GM21390 (cell line): Measurements from ENCODE around the gene TACC2.

Experiments
- ATAC-seq: cut with Tn5 transposase; IDR thresholded peaks from one replicate; pipeline ENCODE4 v1.9.1; 2021; ENCODE audit not compliant: unreplicated experiment

TACC2 gene

DNA sequence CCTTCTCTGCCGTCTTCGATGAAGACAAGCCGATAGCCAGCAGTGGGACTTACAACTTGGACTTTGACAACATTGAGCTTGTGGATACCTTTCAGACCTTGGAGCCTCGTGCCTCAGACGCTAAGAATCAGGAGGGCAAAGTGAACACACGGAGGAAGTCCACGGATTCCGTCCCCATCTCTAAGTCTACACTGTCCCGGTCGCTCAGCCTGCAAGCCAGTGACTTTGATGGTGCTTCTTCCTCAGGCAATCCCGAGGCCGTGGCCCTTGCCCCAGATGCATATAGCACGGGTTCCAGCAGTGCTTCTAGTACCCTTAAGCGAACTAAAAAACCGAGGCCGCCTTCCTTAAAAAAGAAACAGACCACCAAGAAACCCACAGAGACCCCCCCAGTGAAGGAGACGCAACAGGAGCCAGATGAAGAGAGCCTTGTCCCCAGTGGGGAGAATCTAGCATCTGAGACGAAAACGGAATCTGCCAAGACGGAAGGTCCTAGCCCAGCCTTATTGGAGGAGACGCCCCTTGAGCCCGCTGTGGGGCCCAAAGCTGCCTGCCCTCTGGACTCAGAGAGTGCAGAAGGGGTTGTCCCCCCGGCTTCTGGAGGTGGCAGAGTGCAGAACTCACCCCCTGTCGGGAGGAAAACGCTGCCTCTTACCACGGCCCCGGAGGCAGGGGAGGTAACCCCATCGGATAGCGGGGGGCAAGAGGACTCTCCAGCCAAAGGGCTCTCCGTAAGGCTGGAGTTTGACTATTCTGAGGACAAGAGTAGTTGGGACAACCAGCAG lies 221.7 kb downstream of the TACC2 start:
- ATAC-seq, result no peak

DNA sequence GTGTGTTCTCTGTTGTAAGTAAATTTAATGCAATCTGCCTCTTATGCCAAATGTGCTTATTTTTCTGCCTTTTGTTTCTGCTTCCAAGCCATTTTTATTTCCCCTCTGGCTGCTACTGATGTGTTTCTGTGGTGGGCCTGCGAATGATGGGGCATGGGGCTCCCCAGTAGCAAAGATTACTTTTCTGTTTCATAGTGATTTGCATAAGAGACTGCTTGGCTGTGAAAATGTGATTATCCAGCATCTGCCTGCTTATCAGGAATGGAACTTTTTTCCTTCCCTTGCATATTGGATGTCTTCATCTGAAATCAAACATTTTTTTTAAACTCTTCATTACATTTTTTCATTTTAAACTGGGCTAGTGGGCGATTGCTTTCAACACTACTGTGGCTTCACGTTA lies 224.4 kb downstream of the TACC2 start:
- ATAC-seq, result no peak

DNA sequence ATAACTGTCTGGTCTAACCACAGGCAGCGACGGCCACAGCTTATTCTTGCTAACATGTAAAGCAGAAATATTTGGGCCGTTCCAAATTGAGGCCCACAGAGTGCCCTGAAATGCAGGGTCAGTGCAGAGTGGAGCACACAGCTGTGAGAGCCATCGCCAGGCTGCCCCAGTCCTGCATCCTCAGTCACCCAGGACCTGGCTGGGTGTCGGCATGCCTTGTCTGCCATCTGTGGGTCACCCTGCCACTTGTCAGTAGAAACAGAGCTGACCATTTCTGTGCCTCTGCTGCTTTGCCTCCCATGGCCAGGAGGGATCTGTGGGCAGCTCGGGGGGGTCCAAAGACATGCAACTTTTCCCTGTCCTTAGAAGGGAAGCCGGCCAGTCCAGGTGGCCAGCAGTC lies 224.8 kb downstream of the TACC2 start:
- no peak for ATAC-seq

DNA sequence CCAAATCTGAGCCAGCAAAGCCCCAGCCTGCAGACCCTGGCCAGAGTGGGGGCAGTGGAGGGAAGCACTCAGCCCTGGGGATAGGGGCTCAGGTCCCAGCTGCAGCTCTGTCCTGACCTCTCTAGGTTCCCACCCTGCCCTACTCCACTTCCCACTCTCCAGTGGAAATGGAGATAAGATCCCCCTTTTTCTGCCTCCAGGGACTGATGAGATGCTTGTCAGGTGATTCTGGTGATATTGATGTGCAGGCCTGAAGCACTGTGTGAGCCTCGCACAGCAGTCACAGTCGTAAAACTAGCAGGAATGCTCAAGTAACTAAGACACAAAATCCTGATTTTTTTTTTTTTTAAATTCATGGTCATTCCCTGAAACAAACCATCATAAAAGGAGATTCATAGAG lies 227.1 kb downstream of the TACC2 start:
- ATAC-seq, result no peak

DNA sequence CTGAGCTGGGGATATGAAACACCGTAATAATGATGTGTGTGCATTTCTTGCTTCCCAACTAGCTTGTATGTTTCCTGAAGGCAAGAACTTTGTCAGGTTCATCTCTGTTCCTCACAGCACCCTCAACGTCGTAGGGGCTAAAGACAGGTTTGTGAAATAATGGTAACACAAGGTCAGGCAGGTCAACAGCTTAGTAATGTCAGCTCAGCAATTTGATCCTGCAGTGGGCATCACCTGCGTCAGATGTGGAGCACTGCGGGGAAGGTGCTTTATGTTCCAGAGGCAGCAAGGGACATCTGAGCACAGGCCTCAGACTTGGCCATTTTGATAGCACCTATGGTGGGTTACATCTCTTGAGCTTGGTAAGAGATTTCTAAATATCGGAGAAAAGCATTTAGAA lies 230.4 kb downstream of the TACC2 start:
- no peak for ATAC-seq

DNA sequence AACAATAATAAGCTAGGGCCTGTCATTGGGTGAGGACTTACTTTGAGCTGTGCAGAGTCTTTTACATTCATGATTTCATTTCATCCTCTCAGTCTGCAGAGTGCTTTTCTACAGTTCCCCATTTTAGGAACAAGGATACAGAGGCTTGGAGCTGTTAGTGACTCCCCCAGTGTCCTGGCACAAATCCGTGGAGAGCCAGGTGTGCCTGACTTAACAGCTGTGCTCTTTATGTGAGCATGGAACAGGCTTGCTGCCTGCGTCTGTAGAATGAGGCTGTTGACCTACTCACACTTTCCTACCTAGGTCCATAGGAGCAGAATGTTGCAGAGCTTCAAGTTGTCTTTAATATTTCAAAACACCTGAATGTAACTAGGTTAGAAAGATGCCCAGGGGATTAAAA lies 231.8 kb downstream of the TACC2 start:
- ATAC-seq, result no peak

DNA sequence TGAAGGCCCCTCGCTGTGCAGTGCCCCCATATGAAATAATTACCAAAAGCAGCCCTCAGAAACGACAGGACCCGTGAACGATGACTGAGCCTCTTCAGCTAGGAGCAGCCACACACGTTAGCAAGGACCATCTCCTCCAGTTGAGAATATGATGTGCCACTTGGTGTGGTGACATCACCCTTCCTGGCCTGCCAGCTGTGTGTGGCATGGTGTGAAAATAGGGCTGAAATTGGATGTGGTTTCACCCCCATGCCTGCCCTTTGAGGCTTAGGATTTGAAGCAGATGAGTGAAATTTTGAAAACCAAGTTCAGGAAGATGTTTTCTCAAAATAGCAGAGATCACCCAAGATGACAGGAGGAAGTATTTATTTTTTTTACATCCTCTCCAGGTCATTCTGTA lies 233.0 kb downstream of the TACC2 start:
- no peak for ATAC-seq

DNA sequence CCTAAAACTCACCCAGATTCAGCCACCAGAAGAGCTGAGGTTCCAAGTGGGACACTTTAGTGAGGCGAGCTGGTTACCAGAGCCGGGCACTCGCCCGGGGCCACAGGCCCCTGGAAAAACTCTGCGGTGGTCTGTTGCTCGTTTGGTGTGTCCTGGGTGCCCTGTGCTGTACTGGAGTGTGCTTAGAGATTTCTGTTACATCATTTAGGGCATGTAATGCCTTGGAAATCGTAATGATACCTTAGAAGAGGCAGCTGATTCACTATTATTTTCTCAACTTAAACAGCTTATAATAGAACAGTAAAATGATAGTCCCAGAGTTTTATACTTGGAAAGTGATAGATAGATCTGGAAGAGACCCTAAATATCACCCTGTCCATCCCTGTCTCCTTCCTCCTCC lies 233.7 kb downstream of the TACC2 start:
- no peak for ATAC-seq

DNA sequence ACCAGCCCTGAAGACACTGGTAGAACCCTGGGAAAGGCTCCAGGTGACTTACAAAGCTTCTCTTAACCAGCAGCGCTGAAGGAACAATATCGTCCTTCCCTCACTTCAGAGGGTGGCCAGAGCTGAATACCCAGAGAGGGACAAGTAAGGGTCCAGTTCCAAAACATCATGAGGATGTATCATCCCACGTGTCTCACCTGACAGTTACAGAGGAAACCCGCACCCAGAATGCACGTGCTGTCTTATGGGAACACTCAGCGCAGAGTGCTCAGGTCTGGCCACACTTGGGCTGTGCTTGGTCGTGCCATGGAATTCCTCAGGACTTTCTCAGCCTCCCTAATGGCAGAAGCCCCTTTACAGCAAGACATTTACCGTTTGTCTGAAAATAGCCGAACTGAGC lies 235.2 kb downstream of the TACC2 start:
- no peak for ATAC-seq

DNA sequence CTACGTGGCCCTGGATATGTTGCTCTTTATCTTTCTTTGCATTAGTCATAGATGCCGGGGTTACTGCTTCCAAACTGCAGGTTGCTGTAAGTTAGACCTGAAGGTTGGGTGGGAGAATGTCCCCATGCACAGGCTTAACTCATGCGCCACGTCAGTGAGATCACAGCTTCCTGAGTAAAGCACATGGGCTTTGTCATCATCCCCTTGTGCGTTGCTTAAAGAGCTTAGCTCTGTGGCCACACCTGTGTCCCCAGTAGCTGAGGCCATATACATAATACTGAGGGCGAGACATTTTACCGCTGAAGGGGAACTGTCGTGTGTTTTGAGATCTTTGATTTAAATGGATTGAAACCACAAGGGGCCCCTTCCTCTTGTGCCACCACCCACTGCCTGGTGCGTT lies 236.4 kb downstream of the TACC2 start:
- no peak for ATAC-seq

DNA sequence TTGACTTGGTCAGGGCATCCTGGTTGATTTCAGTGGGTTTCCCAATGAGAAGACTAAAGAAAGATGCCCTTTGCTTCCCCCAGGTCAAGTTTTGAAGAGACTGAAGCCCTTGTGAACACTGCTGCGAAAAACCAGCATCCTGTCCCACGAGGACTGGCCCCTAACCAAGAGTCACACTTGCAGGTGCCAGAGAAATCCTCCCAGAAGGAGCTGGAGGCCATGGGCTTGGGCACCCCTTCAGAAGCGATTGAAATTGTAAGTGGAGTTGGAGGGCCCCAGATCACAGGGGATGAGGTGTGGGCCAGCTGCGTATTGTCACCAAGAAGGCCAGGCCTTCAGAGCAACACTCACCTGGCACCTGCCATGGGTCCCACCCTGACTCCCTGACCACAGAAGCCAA lies 238.8 kb downstream of the TACC2 start:
- ATAC-seq, result no peak

DNA sequence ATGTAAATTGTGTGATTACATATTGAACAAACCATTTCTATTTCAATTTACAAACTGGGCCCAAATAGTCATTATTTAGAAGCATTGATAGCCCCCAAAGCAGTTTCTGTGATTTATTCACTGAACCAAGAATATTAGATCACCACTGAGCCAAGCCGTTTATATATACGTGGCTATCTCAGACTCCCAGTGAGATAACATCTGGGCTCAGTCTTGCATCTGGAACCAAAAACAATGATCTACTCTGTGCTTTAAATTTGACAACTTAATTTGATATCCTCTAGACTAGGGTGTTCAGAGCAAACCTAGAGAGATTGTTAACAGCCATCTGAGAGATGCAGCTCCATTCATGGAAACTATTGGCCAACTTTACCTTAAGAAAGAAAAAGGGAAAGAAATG lies 240.7 kb downstream of the TACC2 start:
- ATAC-seq, result no peak

DNA sequence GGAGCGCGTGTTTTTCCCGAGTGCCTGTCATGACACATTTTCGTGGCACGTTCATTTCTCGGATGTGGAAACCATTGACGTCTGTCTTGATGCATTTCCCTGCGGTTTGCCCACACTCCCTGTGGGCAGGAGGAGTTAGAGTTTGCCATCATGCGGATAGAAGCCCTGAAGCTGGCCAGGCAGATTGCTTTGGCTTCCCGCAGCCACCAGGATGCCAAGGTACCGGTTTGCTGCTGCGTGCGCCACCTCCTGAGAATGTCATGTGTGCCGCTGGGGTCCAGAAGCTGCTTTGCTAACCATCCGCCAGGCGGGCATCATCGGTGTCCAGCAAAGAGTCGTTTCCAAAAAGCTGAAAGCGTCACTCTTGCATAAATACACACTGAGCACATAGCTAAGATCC lies 241.3 kb downstream of the TACC2 start:
- no peak for ATAC-seq

DNA sequence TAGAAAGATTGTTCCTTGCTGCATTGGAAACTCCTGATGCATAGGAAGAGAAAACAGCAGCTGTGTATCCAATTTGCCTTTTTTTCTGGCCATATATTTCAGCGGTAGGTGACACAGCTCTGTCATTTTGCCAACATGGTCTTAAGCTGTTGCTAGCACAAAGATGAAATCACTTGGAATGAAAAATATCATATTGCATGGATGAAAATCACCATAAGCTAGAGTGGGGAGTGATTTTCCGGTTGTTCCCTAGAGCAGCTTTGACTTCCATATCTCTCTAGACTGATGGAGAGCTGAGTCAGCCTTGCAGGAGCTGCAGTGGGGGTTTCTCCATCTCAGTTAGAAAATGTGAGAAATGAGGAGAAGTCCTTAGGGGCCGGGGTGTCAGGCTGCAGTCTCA lies 243.8 kb downstream of the TACC2 start:
- no peak for ATAC-seq

DNA sequence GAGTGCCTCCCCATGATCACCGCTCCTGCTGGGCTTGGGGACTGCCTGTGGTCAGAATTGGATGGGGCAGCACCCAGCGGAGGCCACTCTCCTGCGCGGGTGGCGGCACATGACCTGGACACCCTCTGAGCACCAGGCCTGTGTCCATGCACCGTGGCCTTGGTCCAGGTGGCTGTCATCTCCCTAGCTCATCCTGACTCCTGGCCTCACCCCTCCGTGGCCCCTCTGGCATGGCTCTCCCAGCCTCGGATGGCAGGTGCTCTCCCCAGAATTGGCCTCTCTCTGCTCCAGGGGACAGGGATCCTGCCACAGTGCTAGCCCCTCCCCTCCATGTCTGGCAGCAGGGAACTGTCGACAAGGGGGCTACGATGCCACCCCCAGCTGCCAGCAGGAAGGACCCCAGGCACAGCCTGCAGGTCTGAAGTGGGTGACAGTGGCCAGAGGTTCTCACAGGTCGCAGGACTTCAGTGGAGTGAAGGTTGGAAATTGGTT lies 244.9 kb downstream of the TACC2 start:
- no peak for ATAC-seq

DNA sequence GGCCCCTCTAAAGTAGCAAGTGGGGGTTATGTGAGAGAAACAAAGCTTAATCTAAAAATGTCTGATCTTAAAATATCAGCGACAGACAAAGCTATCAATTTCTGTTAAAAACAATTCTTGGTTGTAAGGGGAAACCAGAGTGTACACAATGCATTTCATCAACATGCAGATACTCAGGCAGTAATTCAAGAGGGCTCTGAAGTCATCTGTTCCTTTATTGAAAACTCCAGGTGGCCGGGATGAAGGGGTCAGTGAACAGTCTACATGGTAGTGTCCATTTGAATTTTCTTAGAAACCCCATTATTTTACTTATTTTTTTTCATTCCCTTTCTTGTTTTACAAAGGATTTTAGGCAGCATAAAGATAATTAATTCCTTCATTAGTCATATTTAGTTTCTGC lies 245.5 kb downstream of the TACC2 start:
- ATAC-seq, result no peak

DNA sequence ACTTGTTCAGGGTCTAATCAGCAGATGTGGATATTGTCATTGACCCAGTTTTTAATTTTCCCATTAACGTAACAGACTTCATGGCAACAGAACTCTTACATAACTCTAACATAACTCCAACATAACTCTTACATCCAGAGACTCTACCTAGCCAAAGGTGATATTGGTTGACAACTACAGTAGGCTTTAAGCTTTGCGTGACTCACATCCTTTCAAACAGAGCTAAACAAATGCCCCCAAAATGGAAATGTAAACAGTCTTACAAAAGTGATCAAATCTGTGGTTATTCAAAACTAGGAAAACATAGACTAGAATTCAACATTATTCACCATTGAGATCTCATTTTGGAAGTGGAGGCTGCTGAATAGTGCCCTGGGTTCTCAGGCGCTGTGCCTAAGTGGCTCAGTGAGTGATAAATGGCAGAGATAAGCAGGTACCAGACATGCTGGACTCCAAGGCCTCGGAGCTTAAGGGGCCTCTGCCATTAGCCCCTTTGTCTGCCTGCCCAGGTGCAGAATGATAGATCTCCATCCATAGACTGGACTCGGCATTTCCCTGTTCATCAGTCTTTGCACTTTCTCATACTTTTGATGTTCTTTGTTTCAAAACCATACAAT lies 247.8 kb downstream of the TACC2 start:
- no peak for ATAC-seq

DNA sequence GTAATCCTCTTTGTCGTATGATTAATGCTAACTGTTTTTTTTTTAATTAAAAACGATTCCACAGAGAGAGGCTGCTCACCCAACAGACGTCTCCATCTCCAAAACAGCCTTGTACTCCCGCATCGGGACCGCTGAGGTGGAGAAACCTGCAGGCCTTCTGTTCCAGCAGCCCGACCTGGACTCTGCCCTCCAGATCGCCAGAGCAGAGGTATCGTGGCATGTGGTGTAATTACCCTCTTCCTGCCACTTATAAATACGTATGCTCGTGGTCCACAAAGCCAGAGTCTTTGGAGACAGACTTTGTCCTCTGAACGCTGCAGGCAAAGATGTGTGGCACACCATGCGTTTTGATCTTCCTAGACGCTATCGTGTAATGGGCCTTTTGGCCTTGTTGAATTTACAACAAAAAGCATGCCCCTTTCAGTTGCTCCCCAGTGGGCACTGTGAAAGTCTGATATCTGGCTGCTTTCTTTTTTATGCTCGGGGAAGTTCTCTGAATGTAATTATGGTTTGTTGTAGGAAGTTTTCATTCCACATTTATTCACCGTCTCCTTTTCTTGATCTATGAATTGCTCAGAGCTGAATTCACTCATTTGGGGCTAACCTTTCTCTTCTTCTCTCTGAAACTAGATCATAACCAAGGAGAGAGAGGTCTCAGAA lies 248.5 kb downstream of the TACC2 start:
- no peak for ATAC-seq

DNA sequence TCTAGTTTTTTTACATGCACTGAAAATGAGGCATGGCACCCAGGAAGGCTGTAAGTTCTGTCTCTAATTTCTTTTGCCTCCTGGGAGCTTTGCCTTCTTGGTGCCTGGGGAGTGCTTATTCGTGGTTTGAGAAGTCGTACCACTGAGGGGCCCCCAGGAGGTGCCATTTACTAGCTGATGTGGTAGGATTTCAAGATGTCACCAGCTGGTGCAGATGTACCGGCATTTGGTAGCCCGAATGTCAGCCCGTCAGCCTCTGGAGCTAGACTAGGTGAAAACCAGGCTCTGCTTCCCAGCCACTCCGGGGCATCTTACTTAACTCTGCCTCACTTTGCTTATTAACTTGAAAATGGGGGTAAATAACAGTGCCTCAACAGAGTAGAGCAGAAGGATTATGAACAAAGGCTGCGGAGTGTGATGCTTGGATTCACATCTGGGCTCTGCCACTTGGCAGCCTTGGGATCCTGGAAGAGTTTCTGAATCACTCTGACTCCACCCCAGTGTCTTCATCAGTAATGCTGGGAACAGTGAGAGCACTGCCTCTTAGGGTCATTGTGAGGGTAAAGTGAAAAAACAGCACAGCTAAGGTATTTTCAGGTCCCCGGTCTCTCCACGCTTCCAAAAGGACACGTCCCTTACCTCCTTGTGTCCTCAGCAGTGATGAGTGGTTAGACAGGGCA lies 250.8 kb downstream of the TACC2 start:
- ATAC-seq, result no peak

DNA sequence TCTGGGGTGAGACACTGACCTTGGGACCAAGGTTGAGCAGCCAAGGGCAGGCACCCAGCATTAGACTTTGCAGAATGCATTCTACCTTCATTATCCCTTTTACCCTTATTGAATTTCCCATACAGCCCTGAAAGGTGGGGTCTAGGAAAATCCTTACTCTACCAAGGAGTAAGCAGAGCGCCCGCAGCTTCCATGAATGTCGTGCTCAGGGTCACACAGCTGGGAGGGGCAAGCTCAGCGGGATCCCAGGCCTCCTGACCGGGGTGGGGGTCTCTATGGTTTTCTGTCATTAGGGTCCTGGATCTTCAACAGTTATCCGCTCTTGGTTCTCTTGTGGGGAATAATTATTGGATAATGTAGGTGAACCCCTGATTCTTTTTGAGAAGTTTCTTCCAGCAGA lies 251.4 kb downstream of the TACC2 start:
- no peak for ATAC-seq

DNA sequence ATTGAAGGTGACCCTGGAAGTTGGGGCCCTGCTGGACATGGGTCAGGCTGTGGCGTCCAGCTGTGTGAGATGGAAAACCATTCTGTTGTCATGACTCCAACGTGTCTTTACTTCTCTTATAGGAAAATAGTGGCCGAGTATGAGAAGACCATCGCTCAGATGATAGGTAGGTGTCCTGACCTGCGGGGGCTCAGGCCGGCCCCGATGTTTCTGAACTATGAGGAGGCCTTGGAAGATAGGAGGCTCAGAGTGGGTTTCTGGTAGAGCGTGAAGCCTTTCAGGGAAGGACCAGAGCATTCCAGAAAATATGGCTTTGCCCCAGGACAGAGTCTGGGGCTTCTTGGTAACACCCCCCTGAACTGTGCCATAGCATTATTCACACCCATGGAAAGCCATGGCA lies 252.9 kb downstream of the TACC2 start:
- ATAC-seq, result no peak

DNA sequence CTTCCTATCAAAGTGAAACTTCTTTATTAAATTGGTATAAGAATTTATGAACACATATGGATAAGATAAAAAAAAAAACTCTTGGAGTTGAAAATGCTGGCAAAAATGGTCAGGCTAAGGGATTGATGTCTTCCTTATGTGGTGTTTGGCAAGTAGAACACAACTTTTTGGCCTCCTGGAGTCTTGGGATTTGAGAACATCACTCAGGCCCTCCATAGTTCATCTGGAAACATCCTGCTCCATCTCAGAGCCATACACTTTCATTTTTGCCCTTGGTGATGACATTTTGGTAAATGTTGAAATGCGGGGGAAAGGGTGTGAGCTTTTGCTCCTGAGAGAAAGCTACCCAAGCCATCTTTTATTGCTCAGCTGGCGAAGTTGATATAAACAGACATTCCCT lies 254.6 kb downstream of the TACC2 start:
- no peak for ATAC-seq
